GM18498 (cell line): ENCODE data around the gene HLA-DMA.
A peak's percentile ranks its signal among the peaks of the same experiment; 100 is the strongest.
"Not testable (repeated sequence)": the region's sequence is repeated elsewhere in the genome, so short reads cannot be mapped to it uniquely, and the experiment has no call there.

Experiments used
- ATAC-seq: cut with Tn5 transposase; IDR thresholded peaks from one replicate; pipeline ENCODE4 v1.9.1; 2021; ENCODE audit warnings: mild to moderate bottlenecking, moderate library complexity; ENCODE audit not compliant: unreplicated experiment

Gene HLA-DMA

DNA sequence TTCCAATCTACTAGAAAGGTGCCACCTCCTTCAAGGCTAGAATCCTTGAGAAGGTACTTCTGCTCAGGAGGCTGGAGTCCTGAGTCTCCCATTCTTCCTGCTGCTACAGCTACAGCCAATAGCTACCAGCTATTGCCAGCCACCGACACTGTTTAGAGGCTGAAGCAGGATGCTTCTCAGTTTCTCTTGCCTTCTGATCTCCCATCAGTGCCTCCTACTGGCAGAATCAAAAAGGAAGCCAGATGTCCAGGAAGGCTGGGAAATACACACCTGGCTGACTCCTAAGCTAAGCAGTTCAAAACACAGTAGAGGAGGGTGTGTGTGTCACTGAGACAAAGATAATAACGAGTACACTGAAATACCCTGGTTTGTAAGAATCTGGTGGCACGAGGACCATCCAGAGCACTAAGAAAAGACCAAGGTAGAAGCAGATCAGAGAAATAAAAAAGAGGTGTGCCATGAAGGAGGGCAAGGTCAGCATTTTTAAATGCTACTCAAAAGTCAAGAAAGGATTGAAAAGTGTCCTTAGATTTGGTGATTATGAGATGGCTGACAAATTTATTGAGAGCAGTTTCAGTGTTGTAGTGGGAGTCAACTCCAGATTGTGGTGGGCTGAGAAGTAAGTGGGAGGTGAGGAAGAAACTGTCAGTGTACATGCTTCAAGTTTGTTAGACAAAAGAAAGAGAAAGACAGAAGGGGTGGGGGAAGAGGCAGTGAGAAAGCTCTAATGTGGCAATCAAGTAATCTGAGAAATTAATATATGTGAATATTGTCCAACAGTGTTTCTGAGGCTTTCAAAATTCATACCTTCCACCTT lies 2.3 kb upstream of the HLA-DMA start:
- ATAC-seq = no peak

GRCh38 chr6:32954267-32954666 lies 1.4 kb upstream of the HLA-DMA start:
- ATAC-seq = no peak

GRCh38 chr6:32953775-32954174 lies 878 bp upstream of the HLA-DMA start:
- no peak for ATAC-seq

DNA sequence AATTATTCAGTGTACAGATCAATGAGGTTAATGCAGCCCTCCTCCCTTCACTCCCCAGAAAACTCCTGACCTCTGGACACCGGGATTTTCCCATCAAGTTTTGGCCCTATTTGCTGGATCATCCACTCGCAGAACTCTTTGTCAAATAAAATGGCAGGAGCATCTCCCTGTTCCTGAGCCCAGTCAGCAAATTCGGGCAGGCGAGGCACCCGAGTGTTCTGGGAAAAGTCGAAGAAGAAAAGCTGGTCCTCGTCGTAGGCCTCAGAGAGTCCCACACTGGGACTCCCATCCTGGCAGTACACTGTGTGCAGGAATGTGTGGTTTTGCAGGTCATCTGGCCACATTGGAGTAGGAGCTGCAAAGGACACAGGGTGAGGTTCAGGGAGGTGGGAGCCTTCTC lies 2.4 kb downstream of the HLA-DMA start:
- no peak for ATAC-seq

GRCh38 chr6:32950010-32950409 lies 2.9 kb downstream of the HLA-DMA start:
- ATAC-seq = no peak

DNA sequence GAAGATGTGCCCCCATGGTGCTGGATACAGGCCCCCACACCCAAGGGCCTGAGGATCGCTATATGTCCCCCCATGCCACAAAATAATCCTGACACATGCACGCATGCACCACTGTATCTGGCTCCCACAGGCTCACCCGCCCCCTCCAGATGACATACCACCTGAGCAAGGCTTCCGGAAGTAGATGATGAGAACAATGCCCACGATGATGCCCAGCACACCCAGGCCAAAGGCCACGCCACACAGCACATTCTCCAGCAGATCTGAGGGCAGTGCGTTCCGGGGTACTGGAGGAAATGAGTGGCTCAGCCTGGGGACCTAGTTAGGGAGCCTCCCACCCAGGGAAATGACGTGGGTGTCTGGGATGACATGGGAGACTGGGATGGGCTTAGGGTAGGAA lies 3.8 kb downstream of the HLA-DMA start:
- no peak for ATAC-seq

DNA sequence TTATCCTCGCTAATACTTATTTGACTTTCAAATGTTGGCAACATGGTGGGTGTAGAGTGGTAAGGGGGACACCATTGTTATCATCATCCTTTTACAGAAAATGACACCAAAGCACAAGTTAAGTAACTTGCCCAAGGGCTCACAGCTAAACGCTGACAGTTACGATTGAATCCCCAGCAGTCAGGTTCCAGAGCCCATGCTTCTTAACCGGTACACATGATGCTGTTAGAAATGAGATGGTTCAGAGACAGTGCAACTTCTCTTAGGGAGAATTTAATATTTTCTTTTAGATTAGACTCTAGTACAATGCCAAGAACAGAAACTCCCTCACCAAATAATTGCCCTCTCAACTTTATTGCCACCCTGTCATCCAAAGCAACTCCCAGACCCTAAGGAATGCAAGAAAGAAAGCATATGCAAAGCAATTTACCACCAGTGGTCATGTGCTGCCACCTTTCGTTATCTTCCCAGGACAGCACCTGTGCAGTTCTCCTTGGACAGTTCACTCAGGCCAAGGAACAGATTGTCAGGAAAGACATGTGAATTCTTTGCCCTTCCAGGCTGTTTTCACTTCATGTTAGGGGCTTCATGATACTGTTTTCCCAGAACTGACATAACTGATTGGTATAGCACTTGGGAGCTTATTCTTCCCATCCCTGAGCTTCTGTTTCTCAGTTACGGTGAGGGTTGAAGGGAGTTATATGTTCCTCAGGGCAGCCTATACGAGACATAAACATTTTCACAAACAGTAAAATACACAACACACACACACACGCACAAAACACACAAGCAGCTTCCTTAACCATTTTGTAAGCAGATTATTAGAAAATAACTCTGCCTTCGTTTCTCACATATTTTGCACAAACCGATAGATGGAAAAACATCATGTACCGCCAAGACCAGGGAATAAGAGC lies 5.1 kb downstream of the HLA-DMA start:
- ATAC-seq = no peak

GRCh38 chr6:32946893-32947292 lies 6.0 kb downstream of the HLA-DMA start:
- ATAC-seq = no peak

- ATAC-seq = no peak
These were observed 6.9 kb downstream of the HLA-DMA start for GRCh38 chr6:32945953-32946352.

DNA sequence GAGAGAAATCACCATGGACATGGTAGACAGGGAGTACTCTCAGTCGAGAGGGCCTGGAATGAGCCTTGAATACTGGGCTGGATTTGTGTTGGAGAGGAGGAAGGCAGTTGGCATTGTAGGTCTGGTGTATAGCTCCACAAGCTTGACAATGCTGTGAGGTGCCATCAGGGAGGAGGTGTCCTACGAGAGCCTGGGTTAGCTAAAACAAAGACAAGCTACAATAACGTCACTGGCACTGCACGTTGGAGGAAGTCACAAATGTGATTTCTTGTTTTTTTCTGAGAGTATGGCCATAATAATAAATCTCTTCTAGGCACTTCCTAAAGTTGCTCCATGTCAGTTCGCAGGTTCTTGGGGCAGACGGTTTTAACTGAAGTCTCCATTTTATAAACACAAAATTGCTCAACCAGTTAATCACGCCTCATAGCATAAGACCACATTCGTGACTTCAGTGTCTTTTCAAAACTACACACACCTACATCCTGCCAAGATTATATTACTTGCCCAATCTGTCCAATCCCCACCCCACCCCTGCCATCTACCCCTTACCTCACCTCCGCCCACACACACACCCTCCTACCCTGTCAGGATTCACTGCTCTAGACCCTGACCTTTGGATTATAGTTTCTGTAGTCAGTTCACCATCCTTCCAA lies 7.7 kb downstream of the HLA-DMA start:
- no peak for ATAC-seq

- peak; percentile 45 for ATAC-seq
These were observed 8.8 kb downstream of the HLA-DMA start for GRCh38 chr6:32943864-32944649.

- ATAC-seq = not testable (repeated sequence)
These were observed 10.3 kb downstream of the HLA-DMA start for GRCh38 chr6:32942555-32943123.

GRCh38 chr6:32941214-32941768 lies 11.6 kb downstream of the HLA-DMA start:
- ATAC-seq = peak; percentile 57

DNA sequence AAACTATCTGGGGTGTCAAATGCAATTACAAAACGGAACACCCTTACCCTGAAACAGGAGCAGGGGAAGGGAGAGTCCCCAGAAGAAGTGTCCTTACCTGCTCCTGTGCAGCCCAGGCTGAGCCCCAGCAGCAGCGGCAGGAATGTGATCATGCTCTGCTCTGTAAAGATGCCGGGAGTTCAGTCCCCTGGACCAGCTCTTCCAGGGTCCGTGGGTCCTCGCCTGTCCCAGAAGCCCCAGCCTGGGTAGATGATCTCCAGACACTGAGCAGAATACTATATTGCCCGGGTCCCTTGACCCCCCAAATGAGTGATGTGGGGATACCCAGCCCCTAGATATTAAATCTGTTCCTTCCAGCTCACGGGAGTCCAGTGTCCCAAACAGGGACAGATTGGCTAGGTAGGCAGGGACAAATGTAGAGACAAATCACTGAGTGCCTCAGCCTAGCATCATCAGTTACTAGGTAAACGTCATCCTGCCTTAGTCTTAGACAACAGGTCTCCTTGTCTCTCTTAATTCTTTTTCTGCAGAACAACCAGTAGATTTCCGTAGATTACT lies 12.2 kb downstream of the HLA-DMA start, which contains the start of gene HLA-DMB:
TSS of gene HLA-DMB (minus strand) at position 373 of the 558 bp plus-strand sequence. CDS start at position 152, 221 bp downstream.
- ATAC-seq = peak; percentile 48

- no peak for ATAC-seq
These were observed 14.4 kb downstream of the HLA-DMA start for GRCh38 chr6:32938494-32938893.

GRCh38 chr6:32937230-32937633 lies 15.7 kb downstream of the HLA-DMA start:
- no peak for ATAC-seq

DNA sequence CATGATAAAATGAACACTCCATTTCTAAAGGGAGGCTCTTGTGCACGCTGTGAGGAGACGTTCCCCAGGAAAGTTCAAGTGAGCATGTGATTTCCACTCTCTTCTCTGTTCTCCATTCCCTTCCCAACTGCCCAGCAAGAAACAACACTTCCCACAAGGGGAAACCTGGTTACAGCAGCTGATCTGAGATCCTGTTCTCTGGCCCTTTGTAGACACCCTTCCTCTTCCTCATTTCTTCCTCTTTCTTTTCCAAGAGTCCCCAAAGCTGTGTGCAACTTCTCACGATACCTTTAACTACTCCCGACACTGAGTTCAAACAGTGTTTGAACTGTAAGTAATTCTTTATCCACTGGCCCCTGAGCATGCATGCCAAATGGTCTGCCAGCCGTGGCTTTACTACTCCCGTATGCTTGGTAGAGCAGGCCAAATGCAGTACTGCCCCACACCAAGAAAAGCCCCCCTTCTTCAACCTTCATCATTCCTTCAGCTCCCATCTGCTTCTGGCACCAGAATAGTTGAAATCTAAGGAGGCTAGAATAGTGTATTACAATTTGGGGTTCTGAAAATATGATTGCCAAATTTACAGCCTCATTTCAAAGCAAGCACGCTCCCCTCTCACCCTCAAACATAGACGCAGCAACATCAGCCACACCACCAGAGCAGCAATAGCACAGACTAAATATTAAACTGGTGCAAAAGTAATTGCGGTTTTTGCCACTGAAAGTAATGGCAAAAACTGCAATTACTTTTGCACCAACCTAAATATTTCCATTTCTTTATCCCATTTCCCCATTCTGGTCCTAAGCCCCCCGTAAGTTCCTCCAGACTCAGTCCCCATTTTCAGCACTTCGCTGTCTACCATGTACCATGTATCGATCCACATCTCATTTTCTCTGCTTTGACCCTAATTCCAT lies 16.4 kb downstream of the HLA-DMA start:
- no peak for ATAC-seq

- ATAC-seq = no peak
These were observed 17.2 kb downstream of the HLA-DMA start for GRCh38 chr6:32935551-32936238.
